OCI-LY7 (cell line): ENCODE data around the gene SBF2. TPM values are rescaled to one million over a fixed set of nuclear protein-coding genes. Genes with fewer than 3 reads are reported as not detected.

Experiments used
- BruUV-seq: library from RNA; stranded (reverse); fragments of 400-500 nt; replicated peaks from 2 replicates; lab custom pipeline; 2021; lab: Mats Ljungman, UMichigan
- CTCF ChIA-PET: fragments of 300-600 bp; sonication (Branson Sonifier 250); formaldehyde crosslinking; loops from one replicate; lab custom pipeline; 2022; ENCODE audit warnings: antibody characterized with exemption; ENCODE audit not compliant: unreplicated experiment; lab: Charles Lee
- POLR2A ChIA-PET: fragments of 300-600 bp; sonication (Branson Sonifier 250); formaldehyde crosslinking; loops from one replicate; lab custom pipeline; 2022; ENCODE audit warnings: antibody characterized with exemption; lab: Charles Lee
- DNase-seq: peaks from one replicate; pipeline ENCODE4 v3.0.0-alpha.2; 2015; ENCODE audit warnings: low spot score
- H2AFZ ChIP-seq: fragments of 200-600 bp; sonication (generic), shearing (Covaris generic); 2 replicates; pipeline ENCODE4 v1.6.1; 2014; ENCODE audit warnings: mild to moderate bottlenecking, antibody characterized with exemption, low read length, moderate library complexity
- H3K27ac ChIP-seq: fragments of 200-600 bp; sonication (generic); 2 replicates; pipeline ENCODE4 v1.5.1; 2014; ENCODE audit warnings: mixed run types, low read depth, mild to moderate bottlenecking, moderate library complexity, low read length, inconsistent platforms; ENCODE audit not compliant: poor library complexity, severe bottlenecking
- H3K36me3 ChIP-seq: fragments of 200-600 bp; sonication (generic); 2 replicates; pipeline ENCODE4 v1.6.1; 2014; ENCODE audit warnings: mild to moderate bottlenecking, antibody characterized with exemption, low read length, moderate library complexity, mixed read lengths; ENCODE audit not compliant: insufficient read depth
- H3K4me1 ChIP-seq: fragments of 200-600 bp; sonication (generic); 2 replicates; pipeline ENCODE4 v1.5.1; 2014; ENCODE audit warnings: mild to moderate bottlenecking, low read length; ENCODE audit not compliant: insufficient read depth, poor library complexity, severe bottlenecking
- H3K4me2 ChIP-seq: fragments of 200-600 bp; sonication (generic); 2 replicates; pipeline ENCODE4 v1.6.1; 2014; ENCODE audit warnings: mild to moderate bottlenecking, low read length
- H3K4me3 ChIP-seq: fragments of 200-600 bp; sonication (generic); 2 replicates; pipeline ENCODE4 v1.5.1; 2014; ENCODE audit warnings: mild to moderate bottlenecking, low read depth, low read length; ENCODE audit not compliant: poor library complexity, severe bottlenecking
- H3K79me2 ChIP-seq: fragments of 200-600 bp; sonication (generic); 2 replicates; pipeline ENCODE4 v1.6.1; 2016; ENCODE audit warnings: low read depth, mild to moderate bottlenecking, low read length, moderate library complexity, mixed read lengths; ENCODE audit not compliant: insufficient read depth
- H3K9me2 ChIP-seq: fragments of 200-600 bp; sonication (generic); 2 replicates; pipeline ENCODE4 v1.6.1; 2016; ENCODE audit warnings: mild to moderate bottlenecking, low read length, mixed read lengths; ENCODE audit not compliant: insufficient read depth
- H3K9me3 ChIP-seq: fragments of 200-600 bp; sonication (generic); 2 replicates; pipeline ENCODE4 v1.6.1; 2014; ENCODE audit warnings: mild to moderate bottlenecking, mixed run types, low read length, mixed read lengths
- H4K20me1 ChIP-seq: fragments of 200-600 bp; sonication (generic); 2 replicates; pipeline ENCODE4 v1.6.1; 2014; ENCODE audit warnings: mild to moderate bottlenecking, antibody characterized with exemption, low read length, moderate library complexity, mixed read lengths; ENCODE audit not compliant: insufficient read depth
- EZH2phosphoT487 ChIP-seq: fragments of 200-600 bp; sonication (generic); IDR thresholded peaks from 2 replicates; pipeline ENCODE4 v1.6.1; 2018; ENCODE audit warnings: low read depth, borderline replicate concordance, mild to moderate bottlenecking, mixed run types, antibody characterized with exemption, low read length, moderate library complexity, mixed read lengths
- intact Hi-C: fragments of 100-400 bp; cut with micrococcal nuclease; formaldehyde crosslinking; loops from one replicate; pipeline ENCODE4 v1.10.0; 2022; ENCODE audit not compliant: unreplicated experiment
- total RNA-seq, 2 experiments: library from RNA; depleted of rRNA in 1 of 2; stranded (reverse); fragments of >200 nt in 1 of 2; shearing (Covaris generic) in 1 of 2; gene quantifications; 2 replicates each; pipeline ENCODE4 v1.2.3, GENCODE V29; 2014 to 2022
- TF ChIP-seq, protein P1 (sequence below): fragments of 200-600 bp; sonication (generic); conservative IDR thresholded peaks from 2 replicates; pipeline ENCODE4 v1.5.1; 2014; ENCODE audit warnings: mild to moderate bottlenecking, antibody characterized with exemption, low read length, moderate library complexity, mixed read lengths

Gene SBF2
- total RNA-seq, 2 experiments from 2014 or later = 12.9 to 14.3 TPM

- H4K20me1 ChIP-seq = no peaks in the 10 kb centered on the region
- peak overlapping the region; percentile 94 for H3K27ac ChIP-seq
- no TSS peak for BruUV-seq
- no peaks in the 10 kb centered on the region for H3K9me2 ChIP-seq
- TF ChIP-seq, protein P1, sequence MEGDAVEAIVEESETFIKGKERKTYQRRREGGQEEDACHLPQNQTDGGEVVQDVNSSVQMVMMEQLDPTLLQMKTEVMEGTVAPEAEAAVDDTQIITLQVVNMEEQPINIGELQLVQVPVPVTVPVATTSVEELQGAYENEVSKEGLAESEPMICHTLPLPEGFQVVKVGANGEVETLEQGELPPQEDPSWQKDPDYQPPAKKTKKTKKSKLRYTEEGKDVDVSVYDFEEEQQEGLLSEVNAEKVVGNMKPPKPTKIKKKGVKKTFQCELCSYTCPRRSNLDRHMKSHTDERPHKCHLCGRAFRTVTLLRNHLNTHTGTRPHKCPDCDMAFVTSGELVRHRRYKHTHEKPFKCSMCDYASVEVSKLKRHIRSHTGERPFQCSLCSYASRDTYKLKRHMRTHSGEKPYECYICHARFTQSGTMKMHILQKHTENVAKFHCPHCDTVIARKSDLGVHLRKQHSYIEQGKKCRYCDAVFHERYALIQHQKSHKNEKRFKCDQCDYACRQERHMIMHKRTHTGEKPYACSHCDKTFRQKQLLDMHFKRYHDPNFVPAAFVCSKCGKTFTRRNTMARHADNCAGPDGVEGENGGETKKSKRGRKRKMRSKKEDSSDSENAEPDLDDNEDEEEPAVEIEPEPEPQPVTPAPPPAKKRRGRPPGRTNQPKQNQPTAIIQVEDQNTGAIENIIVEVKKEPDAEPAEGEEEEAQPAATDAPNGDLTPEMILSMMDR = no peak; the same call in 1 of the 2 replicates
- no peak for TF ChIP-seq EZH2phosphoT487
- H3K4me3 ChIP-seq = peak overlapping the region; percentile 47
- H3K36me3 ChIP-seq = no peaks in the 10 kb centered on the region
- peaks cover 84% of the 10 kb centered on the region for H3K4me1 ChIP-seq
- CTCF ChIA-PET = interaction anchor here (2.0 kb wide), 1 partner anchor 9 kb away, joined by 4 read pairs; no protein-coding TSS in a partner anchor
- H3K79me2 ChIP-seq = no peaks in the 10 kb centered on the region; the same call in 1 of the 2 replicates
- peak overlapping the region; percentile 83; the same call in 1 of the 2 replicates for H2AFZ ChIP-seq
- peak; percentile 82 for DNase-seq
- H3K4me2 ChIP-seq = peak overlapping the region; percentile 61
- no peaks in the 10 kb centered on the region for H3K9me3 ChIP-seq
- POLR2A ChIA-PET = interaction anchor here (0.6 to 2.2 kb wide), 5 partner anchors 9 to 1064 kb away, joined by 3 to 23 read pairs (median 4); no protein-coding TSS in a partner anchor
- intact Hi-C loops = loop anchor here (2.0 to 10.0 kb wide), 6 partner anchors 139 to 934 kb away; partner anchors contain the start of genes AMPD3, IPO7 and ZBED5
These were observed 24.4 kb upstream of the SBF2 start for GRCh38 chr11:10318527-10318802.

DNA sequence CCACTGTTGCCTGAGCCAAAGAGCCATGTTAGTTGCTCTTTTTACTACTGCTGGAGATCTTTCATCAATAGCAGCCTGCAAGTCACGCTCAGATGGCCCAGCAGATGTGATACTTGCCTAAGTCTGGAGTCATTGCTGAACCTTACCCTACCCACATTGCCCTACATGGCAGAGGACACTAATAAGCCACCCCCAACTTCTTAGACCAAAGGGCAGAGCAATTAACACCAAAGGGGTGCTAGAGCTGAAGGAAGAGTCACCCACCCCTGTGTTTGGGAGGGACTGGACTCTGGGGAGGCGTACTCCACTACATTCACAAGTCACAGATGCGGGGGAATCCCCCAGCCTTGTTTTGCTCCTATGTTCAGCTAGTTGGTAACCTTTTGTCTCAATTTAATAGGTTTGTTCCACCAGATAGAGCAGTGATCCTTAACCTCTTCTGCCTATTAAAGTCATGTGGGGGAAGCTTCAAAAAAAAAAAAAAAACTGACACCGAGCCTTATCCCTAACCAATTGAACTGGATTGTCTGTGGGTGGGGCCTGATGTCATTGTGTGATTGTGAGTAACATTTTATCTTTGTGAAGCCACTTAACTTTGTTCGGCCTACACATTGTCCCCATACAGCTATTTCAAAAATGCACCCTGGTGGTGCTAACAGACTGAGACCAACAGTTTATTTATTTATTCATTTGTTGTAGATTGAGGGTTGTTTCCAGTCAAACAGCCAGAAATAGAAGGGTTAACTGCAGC lies 23.9 kb upstream of the SBF2 start:
- Histone ChIP-seq H4K20me1 (no peaks in the 10 kb centered on the region), H3K4me2 (peak overlapping the region; percentile 61), H3K9me3 (no peaks in the 10 kb centered on the region), H2AFZ (peak overlapping the region; percentile 83; the same call in 1 of the 2 replicates), H3K36me3 (no peaks in the 10 kb centered on the region), H3K27ac (peak overlapping the region; percentile 94), H3K79me2 (no peaks in the 10 kb centered on the region; the same call in 1 of the 2 replicates), H3K9me2 (no peaks in the 10 kb centered on the region), H3K4me1 (peaks cover 89% of the 10 kb centered on the region), H3K4me3 (peak overlapping the region; percentile 47)
- intact Hi-C loops = loop anchor here (2.0 to 10.0 kb wide), 6 partner anchors 139 to 933 kb away; partner anchors contain the start of genes AMPD3, IPO7 and ZBED5
- DNase-seq = peak; percentile 86
- POLR2A ChIA-PET = interaction anchor here (0.7 to 2.2 kb wide), 7 partner anchors 9 to 811 kb away, joined by 3 to 23 read pairs (median 4); no protein-coding TSS in a partner anchor
- CTCF ChIA-PET = interaction anchor here (0.5 to 2.0 kb wide), 3 partner anchors 8 to 406 kb away, joined by 3 to 4 read pairs (median 4); no protein-coding TSS in a partner anchor
- no TSS peak for BruUV-seq
- TF ChIP-seq, protein P1 = no peak; the same call in 1 of the 2 replicates
- TF ChIP-seq EZH2phosphoT487 = no peak
